Spleen (tissue), 11 donors: ENCODE measurements around the gene PCGF2. TPM values are rescaled to one million over a fixed set of nuclear protein-coding genes. Genes with fewer than 3 reads are reported as not detected.
"Not testable (repeated sequence)": the region's sequence is repeated elsewhere in the genome, so short reads cannot be mapped to it uniquely, and the experiment has no call there.

Experiments used
- DNase-seq: peaks from one replicate; pipeline ENCODE4 v3.0.0-alpha.2; 2020
- H3K27ac ChIP-seq, 8 donors: fragments of 200-600 bp; sonication (generic) in 7 of 8; 1 replicate in 4 of 8; 2 replicates in 4 of 8; pipeline versions ENCODE4 v1.5.0 to v1.8.0; 2016 to 2021; ENCODE audit warnings: inconsistent platforms in 4 of 8, mild to moderate bottlenecking in 4 of 8, moderate library complexity in 1 of 8
- H3K27me3 ChIP-seq, 7 donors: fragments of 200-600 bp; sonication (generic) in 6 of 7; replicated peaks in 1 of 7; 1 replicate in 4 of 7; 2 replicates in 3 of 7; pipeline versions ENCODE4 v1.5.0 to v1.8.0; 2016 to 2021; ENCODE audit warnings: inconsistent platforms in 3 of 7, mild to moderate bottlenecking in 1 of 7
- H3K36me3 ChIP-seq, 6 donors: fragments of 200-600 bp; sonication (generic) in 5 of 6; 1 replicate in 4 of 6; 2 replicates in 2 of 6; pipeline versions ENCODE4 v1.5.0 to v1.8.0; 2016 to 2021; ENCODE audit warnings: inconsistent platforms in 2 of 6
- H3K4me1 ChIP-seq, 6 donors: fragments of 200-600 bp; sonication (generic) in 5 of 6; 1 replicate in 3 of 6; 2 replicates in 3 of 6; pipeline versions ENCODE4 v1.5.0 to v1.8.0; 2016 to 2021; ENCODE audit warnings: inconsistent platforms in 3 of 6
- H3K4me3 ChIP-seq, 8 donors: fragments of 200-600 bp; sonication (generic) in 7 of 8; 1 replicate in 4 of 8; 2 replicates in 4 of 8; pipeline versions ENCODE4 v1.5.0 to v1.8.0; 2016 to 2021; ENCODE audit warnings: inconsistent platforms in 4 of 8, mild to moderate bottlenecking in 4 of 8, moderate library complexity in 2 of 8
- H3K9me3 ChIP-seq, 8 donors: fragments of 200-600 bp; sonication (generic) in 7 of 8; 1 replicate in 4 of 8; 2 replicates in 4 of 8; pipeline versions ENCODE4 v1.5.0 to v1.8.0; 2016 to 2021; ENCODE audit warnings: inconsistent platforms in 4 of 8
- POLR2A ChIP-seq, 3 donors: fragments of 450-650 bp; IDR thresholded peaks; one replicate each; pipeline ENCODE4 v1.5.1; 2017; ENCODE audit warnings: antibody characterized with exemption in 3 of 3, mild to moderate bottlenecking in 1 of 3
- POLR2AphosphoS5 ChIP-seq, 3 donors: sonication (generic); formaldehyde crosslinking; IDR thresholded peaks; one replicate each; pipeline ENCODE4 v1.5.1; 2017; ENCODE audit warnings: antibody characterized with exemption in 3 of 3
- WGBS, 5 donors: extraction: QIAGEN DNeasy Blood & Tissue Kit in 3 of 5; methylation state at CpG; one replicate each; pipeline versions ENCODE4 v1.1.5 to v1.1.7; 2013 to 2018; 5-methylcytosine and 5-hydroxymethylcytosine counted together
- intact Hi-C: fragments of 100-400 bp; cut with DNase I; formaldehyde crosslinking; loops from one replicate; pipeline ENCODE4 v1.15.0; 2023; ENCODE audit warnings: low total_unique reads
- polyA plus RNA-seq, 3 donors: library from polyadenylated mRNA; stranded (reverse); fragments of 200-250 nt; gene quantifications; one replicate each; pipeline ENCODE4 v1.2.1, GENCODE V29; 2013
- total RNA-seq, 7 donors: library from RNA; depleted of rRNA in 3 of 7; stranded (reverse); fragments of >200 nt in 3 of 7; fragmentation: NEBNext Ultra II Directional in 4 of 7; extraction: Animal tissue kit (Norgen Biotek cat#: 25700) in 4 of 7; gene quantifications; one replicate each; pipeline versions ENCODE4 v1.1.0 to v1.2.1, GENCODE V29; 2016 to 2021
- TF ChIP-seq, protein P1 (sequence below), 11 experiments: fragments of 200-600 bp in 7 of 11; fragments of 450-650 bp in 4 of 11; sonication (generic) in 4 of 11; IDR thresholded peaks in 8 of 11; conservative IDR thresholded peaks in 3 of 11; 1 replicate in 7 of 11; 2 replicates in 4 of 11; pipeline versions ENCODE4 v1.4.0 to v1.8.0; 2016 to 2021; ENCODE audit warnings: antibody characterized with exemption in 11 of 11, inconsistent platforms in 4 of 11, mild to moderate bottlenecking in 1 of 11
- donor health status: healthy with polysubstance abuse.
- donor health status: DM: no; HTN: no; CAD: no; lungs with moderate emphysema.
- donor health status: DM: no; HTN: no; CAD: no.
- donor health status: Bipolar disorder and iron deficiency.
- donor health status: healthy.
- donor health status: DM: no; HTN: no; CAD: no.
- donor health status: DM: yes; HTN: yes; CAD: no.

Gene PCGF2
- total and polyA plus RNA-seq, 10 donors: 13.1 to 57.6 (median 25.7) TPM

DNA sequence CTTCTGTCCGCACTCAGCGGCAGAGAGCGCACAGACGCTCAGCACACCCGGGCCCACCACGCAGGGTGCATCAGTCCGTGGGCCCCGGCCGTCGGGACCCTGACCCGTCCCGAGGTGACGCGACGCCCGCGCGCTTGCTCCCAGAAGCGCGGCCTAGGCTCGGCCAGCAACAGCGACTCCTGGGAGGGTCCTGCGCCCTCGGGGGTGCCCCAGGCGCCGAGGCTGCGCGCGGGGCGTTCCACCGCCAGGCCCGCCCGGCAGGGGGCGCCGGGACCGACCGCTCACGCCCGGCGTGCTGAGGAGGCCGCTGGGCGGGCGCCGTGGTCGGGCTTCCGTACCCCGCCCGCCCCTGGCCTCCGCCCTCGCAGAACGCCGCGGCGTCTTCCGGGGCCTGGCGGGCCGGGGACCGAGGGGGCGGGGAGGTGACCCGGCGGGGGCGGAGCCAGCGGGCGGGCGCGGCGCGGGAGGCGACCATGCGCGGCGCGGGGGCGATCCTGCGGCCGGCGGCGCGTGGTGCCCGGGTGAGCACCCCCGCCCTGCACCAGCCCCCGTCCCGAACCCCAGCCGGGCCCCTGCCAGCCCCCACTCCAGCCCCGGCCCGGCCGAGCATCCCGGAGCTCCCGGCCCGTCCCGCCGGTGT, 18.1 kb downstream of the PCGF2 start, which contains the start of gene CISD3:
CISD3 (plus strand) TSS at position 456 of the 640 bp plus-strand sequence; CDS start at position 474, 18 bp downstream.
- Histone ChIP-seq H3K27ac (peak within 1 kb of the TSS; percentile 77 to 93 (median 88)), H3K9me3 (no peaks in the 10 kb centered on the region), H3K4me1 (peaks cover 38 to 97% (median 72%) of the 10 kb centered on the region in 6 donors), H3K4me3 (peak within 1 kb of the TSS; percentile 56 to 79 (median 60)), H3K36me3 (peaks cover 0 to 38% (median 4%) of the 10 kb centered on the region in 6 donors), H3K27me3 (no peaks in the 10 kb centered on the region)
- TF ChIP-seq, protein P1, sequence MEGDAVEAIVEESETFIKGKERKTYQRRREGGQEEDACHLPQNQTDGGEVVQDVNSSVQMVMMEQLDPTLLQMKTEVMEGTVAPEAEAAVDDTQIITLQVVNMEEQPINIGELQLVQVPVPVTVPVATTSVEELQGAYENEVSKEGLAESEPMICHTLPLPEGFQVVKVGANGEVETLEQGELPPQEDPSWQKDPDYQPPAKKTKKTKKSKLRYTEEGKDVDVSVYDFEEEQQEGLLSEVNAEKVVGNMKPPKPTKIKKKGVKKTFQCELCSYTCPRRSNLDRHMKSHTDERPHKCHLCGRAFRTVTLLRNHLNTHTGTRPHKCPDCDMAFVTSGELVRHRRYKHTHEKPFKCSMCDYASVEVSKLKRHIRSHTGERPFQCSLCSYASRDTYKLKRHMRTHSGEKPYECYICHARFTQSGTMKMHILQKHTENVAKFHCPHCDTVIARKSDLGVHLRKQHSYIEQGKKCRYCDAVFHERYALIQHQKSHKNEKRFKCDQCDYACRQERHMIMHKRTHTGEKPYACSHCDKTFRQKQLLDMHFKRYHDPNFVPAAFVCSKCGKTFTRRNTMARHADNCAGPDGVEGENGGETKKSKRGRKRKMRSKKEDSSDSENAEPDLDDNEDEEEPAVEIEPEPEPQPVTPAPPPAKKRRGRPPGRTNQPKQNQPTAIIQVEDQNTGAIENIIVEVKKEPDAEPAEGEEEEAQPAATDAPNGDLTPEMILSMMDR (IDR thresholded peaks at IDR 0.05 in 8 of 11, conservative IDR thresholded peaks at IDR 0.05 in 3 of 11): peak; percentile 22 to 93 (median 83)
- TF ChIP-seq POLR2AphosphoS5 (IDR thresholded peaks at IDR 0.05) (peak; percentile 63 to 83 (median 76)), POLR2A (IDR thresholded peaks at IDR 0.05) (no peak)
- 0 to 3% (median 1%) methylated on average over 21 to 92 of the region's 92 CpGs for WGBS, 5 donors
- intact Hi-C loops: no loop called here
- peak; percentile 97 for DNase-seq

DNA sequence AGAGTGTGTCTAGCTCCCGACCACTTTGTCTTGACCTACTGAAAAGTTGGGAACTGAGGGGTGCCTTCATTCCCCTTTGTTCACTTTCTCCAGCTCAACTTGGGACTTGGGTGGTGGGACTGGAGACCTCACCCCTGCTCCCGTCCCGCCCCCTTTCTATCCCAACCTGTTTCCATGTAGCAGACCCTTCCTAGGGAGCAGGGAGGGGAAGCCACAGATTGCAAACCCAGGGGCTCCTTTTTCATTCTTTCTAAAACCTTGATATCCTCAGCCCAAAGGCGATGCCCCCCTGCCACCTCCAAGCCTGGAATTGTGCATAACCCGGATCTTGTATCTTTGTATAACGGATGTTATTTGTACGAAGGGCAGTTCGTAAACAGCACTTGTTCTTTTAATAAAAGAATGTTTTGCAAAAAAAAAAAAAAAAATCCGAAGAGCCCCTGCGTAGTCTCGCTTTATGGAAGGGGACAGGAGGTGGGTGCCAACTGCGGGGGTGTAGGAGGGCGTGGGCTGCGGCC, 18.7 kb downstream of the PCGF2 start:
- 27 to 35% (median 31%) methylated on average over 14 of the region's 14 CpGs for WGBS, 5 donors
- H3K9me3 ChIP-seq: no peaks in the 10 kb centered on the region
- H3K4me3 ChIP-seq: peak overlapping the region; percentile 40 to 79 (median 54)
- DNase-seq: no peak
- no peak for TF ChIP-seq POLR2A (IDR thresholded peaks at IDR 0.05)
- TF ChIP-seq, protein P1 (IDR thresholded peaks at IDR 0.05 in 8 of 11, conservative IDR thresholded peaks at IDR 0.05 in 3 of 11): no peak
- no peak for TF ChIP-seq POLR2AphosphoS5 (IDR thresholded peaks at IDR 0.05)
- H3K4me1 ChIP-seq: peaks cover 42 to 97% (median 74%) of the 10 kb centered on the region in 6 donors
- no peaks in the 10 kb centered on the region for H3K27me3 ChIP-seq
- peaks cover 0 to 42% (median 10%) of the 10 kb centered on the region in 6 donors for H3K36me3 ChIP-seq
- peak overlapping the region; percentile 77 to 93 (median 88) for H3K27ac ChIP-seq
- intact Hi-C loops: no loop called here

DNA sequence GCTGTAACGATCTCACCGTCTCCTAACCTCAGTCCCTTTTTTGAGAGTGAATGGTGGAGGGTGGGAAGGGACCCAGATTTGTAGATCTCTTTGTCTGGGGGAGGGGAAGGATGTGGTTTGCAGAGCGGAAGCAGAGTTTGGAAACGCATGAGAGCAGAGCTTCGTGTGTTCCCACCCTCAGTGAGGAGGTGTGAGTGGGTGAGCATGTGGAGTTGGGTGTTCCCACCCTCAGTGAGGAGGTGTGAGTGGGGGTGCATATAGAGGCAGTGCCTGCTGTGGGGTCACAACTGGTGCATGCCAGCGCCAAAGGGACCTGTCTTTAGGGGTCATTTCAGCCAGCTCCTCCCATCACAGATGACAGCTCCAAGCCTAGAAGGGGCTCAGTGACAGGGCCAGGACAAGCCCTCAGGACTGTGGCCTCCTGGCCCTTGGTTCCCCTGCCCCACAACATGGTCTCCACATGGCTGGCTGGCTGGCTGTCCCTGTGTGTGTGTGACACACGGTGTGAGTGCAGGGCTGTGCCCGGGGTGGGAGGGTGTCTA, 19.8 kb downstream of the PCGF2 start:
- peak overlapping the region in 1 of 8 donors; percentile 34 for H3K4me3 ChIP-seq
- peaks cover 0 to 42% (median 15%) of the 10 kb centered on the region in 6 donors for H3K36me3 ChIP-seq
- no peaks in the 10 kb centered on the region for H3K9me3 ChIP-seq
- intact Hi-C loops: no loop called here
- TF ChIP-seq, protein P1 (IDR thresholded peaks at IDR 0.05 in 8 of 11, conservative IDR thresholded peaks at IDR 0.05 in 3 of 11): no peak
- TF ChIP-seq POLR2AphosphoS5 (IDR thresholded peaks at IDR 0.05): peak; percentile 68 to 89 (median 76)
- WGBS, 5 donors: 35 to 42% (median 36%) methylated on average over 8 of the region's 8 CpGs
- no peaks in the 10 kb centered on the region for H3K27me3 ChIP-seq
- DNase-seq: peak; percentile 91
- H3K27ac ChIP-seq: peak overlapping the region; percentile 67 to 93 (median 88)
- peaks cover 46 to 97% (median 73%) of the 10 kb centered on the region in 6 donors for H3K4me1 ChIP-seq

DNA sequence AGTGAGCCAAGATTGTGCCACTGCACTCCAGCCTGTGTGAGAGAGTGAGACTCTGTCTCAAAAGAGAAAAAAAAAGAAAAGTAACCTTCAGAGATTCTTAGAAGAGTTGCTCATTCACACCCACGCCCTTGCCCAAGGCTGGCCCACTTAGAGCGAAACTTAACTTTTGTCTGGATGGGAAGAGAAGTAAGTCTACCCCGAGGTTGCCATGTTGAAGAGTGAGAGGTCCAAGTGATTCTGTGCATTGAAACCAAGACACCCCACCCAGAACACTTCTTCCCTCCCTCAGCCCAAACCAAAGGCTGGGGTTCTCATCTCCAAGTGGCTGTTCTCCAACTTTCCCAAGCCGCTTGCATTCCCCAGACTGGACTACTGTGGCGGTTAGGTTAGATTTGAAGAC, 20.4 kb downstream of the PCGF2 start:
- H3K4me3 ChIP-seq: peak overlapping the region in 1 of 8 donors; percentile 34
- peaks cover 46 to 95% (median 70%) of the 10 kb centered on the region in 6 donors for H3K4me1 ChIP-seq
- H3K27ac ChIP-seq: peak overlapping the region; percentile 67 to 93 (median 88)
- peaks cover 0 to 42% (median 21%) of the 10 kb centered on the region in 6 donors for H3K36me3 ChIP-seq
- no peak for DNase-seq
- intact Hi-C loops: no loop called here
- 70 to 79% (median 74%) methylated on average over 5 of the region's 5 CpGs for WGBS, 5 donors
- TF ChIP-seq POLR2A (IDR thresholded peaks at IDR 0.05): no peak
- TF ChIP-seq, protein P1 (IDR thresholded peaks at IDR 0.05 in 8 of 11, conservative IDR thresholded peaks at IDR 0.05 in 3 of 11): no peak
- TF ChIP-seq POLR2AphosphoS5 (IDR thresholded peaks at IDR 0.05): no peak
- H3K27me3 ChIP-seq: no peaks in the 10 kb centered on the region
- H3K9me3 ChIP-seq: no peaks in the 10 kb centered on the region

DNA sequence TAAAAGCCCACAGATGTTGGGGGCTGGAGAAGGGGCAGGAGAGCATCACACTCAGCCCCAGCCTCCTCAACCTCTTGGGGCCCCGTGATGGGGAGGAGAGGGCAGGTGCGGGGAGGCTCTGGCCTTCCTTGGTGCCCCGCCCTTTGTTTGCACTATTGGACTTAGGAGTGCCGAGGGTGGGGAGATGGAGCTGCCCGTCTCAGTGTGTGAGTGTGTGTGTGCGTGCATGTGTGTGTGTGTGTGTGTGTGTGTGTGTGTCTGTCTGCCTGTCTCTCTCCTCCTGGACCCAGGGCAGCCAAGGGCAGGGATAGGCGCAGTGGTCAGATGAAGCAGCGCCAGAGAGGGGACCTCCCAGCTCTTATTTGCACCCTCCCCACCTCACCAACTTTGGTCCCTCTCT, 22.0 kb downstream of the PCGF2 start:
- Histone ChIP-seq H3K36me3 (peaks cover 0 to 48% (median 34%) of the 10 kb centered on the region in 6 donors), H3K27ac (peak overlapping the region in 3 of 8 donors; percentile 88 to 93 (median 91)), H3K4me1 (peaks cover 41 to 95% (median 60%) of the 10 kb centered on the region in 6 donors)
- 73 to 100% (median 88%) methylated on average over 2 to 8 of the region's 8 CpGs for WGBS, 5 donors
- DNase-seq, H3K27me3 ChIP-seq, H3K4me3 ChIP-seq, intact Hi-C loops, H3K9me3 ChIP-seq: not testable (repeated sequence)
